Breast epithelium (tissue), 3 donors: ENCODE results near the gene ZFYVE16.

Experiments used
- POLR2A ChIP-seq: fragments of 450-650 bp; IDR thresholded peaks from one replicate; pipeline ENCODE4 v1.6.1; 2016; ENCODE audit warnings: antibody characterized with exemption, mild to moderate bottlenecking, moderate library complexity
- POLR2AphosphoS5 ChIP-seq, 3 donors: sonication (generic); formaldehyde crosslinking; IDR thresholded peaks; one replicate each; pipeline ENCODE4 v1.6.1; 2017; ENCODE audit warnings: antibody characterized with exemption in 3 of 3
- TF ChIP-seq, protein P1 (sequence below), 3 donors: fragments of 450-650 bp; IDR thresholded peaks; one replicate each; pipeline ENCODE4 v1.5.1; 2016 to 2017; ENCODE audit warnings: antibody characterized with exemption in 3 of 3, mild to moderate bottlenecking in 3 of 3, moderate library complexity in 3 of 3

DNA sequence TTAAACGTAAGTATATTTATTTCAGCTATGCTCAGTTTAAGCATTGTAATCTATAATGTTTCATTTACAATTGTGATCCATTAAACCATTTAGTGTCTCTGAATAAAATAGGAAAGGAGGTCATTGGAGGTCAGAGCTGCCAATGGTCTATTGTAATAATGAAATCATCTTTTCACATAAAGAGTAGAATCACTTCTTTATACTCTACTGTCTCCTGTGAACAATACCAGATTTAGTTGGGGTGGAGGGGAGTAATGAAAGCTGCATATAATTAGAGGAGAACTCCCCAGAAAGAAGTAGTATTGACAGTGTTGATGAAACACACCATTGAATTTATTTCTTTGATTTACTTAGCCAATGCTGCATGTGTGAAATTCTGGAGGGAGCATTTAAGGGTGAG is 35.1 kb upstream of the ZFYVE16 start:
- TF ChIP-seq POLR2A (no peak), POLR2AphosphoS5 (IDR thresholded peaks at IDR 0.05) (no peak)
- TF ChIP-seq, protein P1, sequence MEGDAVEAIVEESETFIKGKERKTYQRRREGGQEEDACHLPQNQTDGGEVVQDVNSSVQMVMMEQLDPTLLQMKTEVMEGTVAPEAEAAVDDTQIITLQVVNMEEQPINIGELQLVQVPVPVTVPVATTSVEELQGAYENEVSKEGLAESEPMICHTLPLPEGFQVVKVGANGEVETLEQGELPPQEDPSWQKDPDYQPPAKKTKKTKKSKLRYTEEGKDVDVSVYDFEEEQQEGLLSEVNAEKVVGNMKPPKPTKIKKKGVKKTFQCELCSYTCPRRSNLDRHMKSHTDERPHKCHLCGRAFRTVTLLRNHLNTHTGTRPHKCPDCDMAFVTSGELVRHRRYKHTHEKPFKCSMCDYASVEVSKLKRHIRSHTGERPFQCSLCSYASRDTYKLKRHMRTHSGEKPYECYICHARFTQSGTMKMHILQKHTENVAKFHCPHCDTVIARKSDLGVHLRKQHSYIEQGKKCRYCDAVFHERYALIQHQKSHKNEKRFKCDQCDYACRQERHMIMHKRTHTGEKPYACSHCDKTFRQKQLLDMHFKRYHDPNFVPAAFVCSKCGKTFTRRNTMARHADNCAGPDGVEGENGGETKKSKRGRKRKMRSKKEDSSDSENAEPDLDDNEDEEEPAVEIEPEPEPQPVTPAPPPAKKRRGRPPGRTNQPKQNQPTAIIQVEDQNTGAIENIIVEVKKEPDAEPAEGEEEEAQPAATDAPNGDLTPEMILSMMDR (IDR thresholded peaks at IDR 0.05), result no peak
